ENCODE results near the gene SMARCA2. TPM values are rescaled to one million over a fixed set of nuclear protein-coding genes. Genes with fewer than 3 reads are reported as not detected.

The SMARCA2 gene
- total RNA-seq, 1 experiment from 2014 or later, result 77.6 TPM

GRCh38 chr9:2180154-2180553, 165.0 kb downstream of the SMARCA2 start:
- ChIA-PET CTCF (no interaction called here), POLR2A (no interaction called here)
- Mint-ChIP-seq H3K36me3 (ENCODE audit: insufficient read depth, unreplicated experiment) (peaks cover 26% of the 10 kb centered on the region), H3K4me3 (ENCODE audit: unreplicated experiment) (no peak overlapping the region), H3K9me3 (ENCODE audit: unreplicated experiment) (no peaks in the 10 kb centered on the region), H3K4me1 (ENCODE audit: insufficient read depth, unreplicated experiment) (no peaks in the 10 kb centered on the region), H3K27ac (ENCODE audit: low read depth, unreplicated experiment) (no peak overlapping the region), H3K27me3 (ENCODE audit: insufficient read depth, unreplicated experiment) (no peaks in the 10 kb centered on the region)
- no peak for DNase-seq (ENCODE audit: unreplicated experiment)
- BruUV-seq (replicated peaks), result no TSS peak
- no peak for TF ChIP-seq CTCF (IDR thresholded peaks at IDR 0.05; ENCODE audit: unreplicated experiment)
- intact Hi-C loops (cut with micrococcal nuclease), result no loop called here

- intact Hi-C loops (cut with micrococcal nuclease), result no loop called here
- Mint-ChIP-seq H3K4me3 (ENCODE audit: unreplicated experiment) (no peak overlapping the region), H3K9me3 (ENCODE audit: unreplicated experiment) (no peaks in the 10 kb centered on the region), H3K36me3 (ENCODE audit: insufficient read depth, unreplicated experiment) (peaks cover 26% of the 10 kb centered on the region), H3K4me1 (ENCODE audit: insufficient read depth, unreplicated experiment) (no peaks in the 10 kb centered on the region), H3K27ac (ENCODE audit: low read depth, unreplicated experiment) (no peak overlapping the region), H3K27me3 (ENCODE audit: insufficient read depth, unreplicated experiment) (no peaks in the 10 kb centered on the region)
- ChIA-PET POLR2A (interaction anchor here (1.6 kb wide), 1 partner anchor 15 kb away, joined by 4 read pairs; no protein-coding TSS in a partner anchor), CTCF (interaction anchor here (0.7 to 1.3 kb wide), 5 partner anchors 9 to 612 kb away, joined by 3 to 5 read pairs (median 5); no protein-coding TSS in a partner anchor)
- no peak for DNase-seq (ENCODE audit: unreplicated experiment)
- no TSS peak for BruUV-seq (replicated peaks)
- no peak for TF ChIP-seq CTCF (IDR thresholded peaks at IDR 0.05; ENCODE audit: unreplicated experiment)
These were observed 165.6 kb downstream of the SMARCA2 start for GRCh38 chr9:2180704-2181103.

DNA sequence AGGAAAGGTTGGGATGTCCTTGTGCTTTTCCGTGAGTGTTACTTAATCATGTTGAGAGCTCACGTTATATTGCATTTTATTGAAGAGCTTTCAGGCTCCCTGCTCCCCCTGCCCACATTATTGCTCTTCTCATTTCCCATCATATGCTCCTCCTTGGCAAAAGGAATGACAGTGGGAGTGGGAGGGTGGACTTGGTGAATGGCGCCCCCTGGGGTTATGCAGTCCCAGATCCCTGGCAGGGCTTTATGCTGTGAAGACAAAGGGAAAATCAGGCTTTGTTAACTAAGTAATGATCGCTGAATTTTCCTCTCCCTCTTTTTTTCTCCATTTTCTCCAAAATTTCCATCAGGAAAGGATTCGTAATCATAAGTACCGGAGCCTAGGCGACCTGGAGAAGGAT, 166.6 kb downstream of the SMARCA2 start:
- Mint-ChIP-seq H3K27me3 (ENCODE audit: insufficient read depth, unreplicated experiment) (no peaks in the 10 kb centered on the region), H3K27ac (ENCODE audit: low read depth, unreplicated experiment) (no peak overlapping the region), H3K4me1 (ENCODE audit: insufficient read depth, unreplicated experiment) (no peaks in the 10 kb centered on the region), H3K36me3 (ENCODE audit: insufficient read depth, unreplicated experiment) (peaks cover 29% of the 10 kb centered on the region), H3K9me3 (ENCODE audit: unreplicated experiment) (no peaks in the 10 kb centered on the region), H3K4me3 (ENCODE audit: unreplicated experiment) (no peak overlapping the region)
- CTCF ChIA-PET, result interaction anchor here (0.6 to 2.2 kb wide), 10 partner anchors 8 to 677 kb away, joined by 3 to 7 read pairs (median 5); no protein-coding TSS in a partner anchor
- TF ChIP-seq CTCF (IDR thresholded peaks at IDR 0.05; ENCODE audit: unreplicated experiment), result peak; percentile 52
- peak; percentile 53 for DNase-seq (ENCODE audit: unreplicated experiment)
- BruUV-seq (replicated peaks), result no TSS peak
- intact Hi-C loops (cut with micrococcal nuclease), result loop anchor here (1.0 kb wide), 1 partner anchor 49 kb away; no protein-coding TSS in a partner anchor
- POLR2A ChIA-PET, result interaction anchor here (0.8 to 1.6 kb wide), 2 partner anchors 16 to 22 kb away, joined by 4 read pairs; no protein-coding TSS in a partner anchor

DNA sequence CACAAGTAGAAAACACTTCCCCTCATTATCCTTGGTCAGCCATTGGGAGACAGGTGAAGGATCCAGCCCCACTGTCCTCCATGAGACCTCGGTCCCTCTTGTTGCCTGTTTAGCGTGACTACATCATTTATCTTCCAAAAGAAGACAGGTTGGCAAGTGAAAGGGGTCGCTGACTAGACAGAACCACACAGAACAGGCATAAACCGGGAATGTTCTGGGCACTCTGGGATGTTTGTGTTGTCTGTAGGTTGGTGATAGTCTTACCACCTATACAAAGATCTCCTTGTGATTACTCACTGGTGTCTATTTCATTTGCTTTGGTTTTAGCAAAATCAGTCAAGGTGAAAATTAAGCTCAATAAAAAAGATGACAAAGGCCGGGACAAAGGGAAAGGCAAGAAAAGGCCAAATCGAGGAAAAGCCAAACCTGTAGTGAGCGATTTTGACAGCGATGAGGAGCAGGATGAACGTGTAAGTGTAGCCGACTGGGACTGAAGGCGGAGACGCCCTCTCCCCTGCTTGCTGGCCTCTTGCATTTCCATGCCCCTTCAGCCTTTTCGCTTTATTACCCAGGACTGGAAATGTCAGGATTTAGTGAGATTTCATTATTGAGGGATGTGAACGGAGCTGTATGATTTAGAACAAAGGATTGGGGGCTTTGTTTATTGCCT, 175.9 kb downstream of the SMARCA2 start:
- TF ChIP-seq CTCF (IDR thresholded peaks at IDR 0.05; ENCODE audit: unreplicated experiment), result no peak
- intact Hi-C loops (cut with micrococcal nuclease), result no loop called here
- no peaks in the 10 kb centered on the region for H3K27me3 Mint-ChIP-seq (ENCODE audit: insufficient read depth, unreplicated experiment)
- no peak overlapping the region for H3K4me3 Mint-ChIP-seq (ENCODE audit: unreplicated experiment)
- BruUV-seq (replicated peaks), result no TSS peak
- no peak for DNase-seq (ENCODE audit: unreplicated experiment)
- no peak overlapping the region for H3K27ac Mint-ChIP-seq (ENCODE audit: low read depth, unreplicated experiment)
- H3K9me3 Mint-ChIP-seq (ENCODE audit: unreplicated experiment), result no peaks in the 10 kb centered on the region
- POLR2A ChIA-PET, result no interaction called here
- peaks cover 41% of the 10 kb centered on the region for H3K36me3 Mint-ChIP-seq (ENCODE audit: insufficient read depth, unreplicated experiment)
- CTCF ChIA-PET, result no interaction called here
- no peaks in the 10 kb centered on the region for H3K4me1 Mint-ChIP-seq (ENCODE audit: insufficient read depth, unreplicated experiment)

All from MCF 10A (cell line).